Measurements from ENCODE around the gene DNAH6.

DNA sequence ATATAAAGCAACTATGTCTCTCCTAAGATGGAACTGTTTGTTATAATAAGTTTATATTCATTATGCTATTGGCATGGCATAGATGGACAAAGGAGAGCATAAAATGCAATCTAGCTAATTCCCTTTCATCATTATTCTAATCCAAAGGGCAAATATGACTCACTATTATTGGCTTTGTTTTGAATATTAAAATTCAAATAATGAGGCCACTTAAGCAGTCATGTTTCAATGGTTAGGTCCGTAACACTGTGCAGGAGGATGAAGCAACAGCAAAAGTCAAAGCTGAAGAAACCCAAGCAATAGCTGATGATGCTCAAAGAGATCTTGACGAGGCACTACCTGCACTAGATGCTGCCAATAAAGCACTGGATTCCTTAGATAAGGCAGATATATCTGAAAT lies 187.5 kb downstream of the DNAH6 start:
- TF ChIP-seq, protein P1, sequence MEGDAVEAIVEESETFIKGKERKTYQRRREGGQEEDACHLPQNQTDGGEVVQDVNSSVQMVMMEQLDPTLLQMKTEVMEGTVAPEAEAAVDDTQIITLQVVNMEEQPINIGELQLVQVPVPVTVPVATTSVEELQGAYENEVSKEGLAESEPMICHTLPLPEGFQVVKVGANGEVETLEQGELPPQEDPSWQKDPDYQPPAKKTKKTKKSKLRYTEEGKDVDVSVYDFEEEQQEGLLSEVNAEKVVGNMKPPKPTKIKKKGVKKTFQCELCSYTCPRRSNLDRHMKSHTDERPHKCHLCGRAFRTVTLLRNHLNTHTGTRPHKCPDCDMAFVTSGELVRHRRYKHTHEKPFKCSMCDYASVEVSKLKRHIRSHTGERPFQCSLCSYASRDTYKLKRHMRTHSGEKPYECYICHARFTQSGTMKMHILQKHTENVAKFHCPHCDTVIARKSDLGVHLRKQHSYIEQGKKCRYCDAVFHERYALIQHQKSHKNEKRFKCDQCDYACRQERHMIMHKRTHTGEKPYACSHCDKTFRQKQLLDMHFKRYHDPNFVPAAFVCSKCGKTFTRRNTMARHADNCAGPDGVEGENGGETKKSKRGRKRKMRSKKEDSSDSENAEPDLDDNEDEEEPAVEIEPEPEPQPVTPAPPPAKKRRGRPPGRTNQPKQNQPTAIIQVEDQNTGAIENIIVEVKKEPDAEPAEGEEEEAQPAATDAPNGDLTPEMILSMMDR (IDR thresholded peaks at IDR 0.05; ENCODE audit: low read length): no peak
- TF ChIP-seq EZH2 (IDR thresholded peaks at IDR 0.05; ENCODE audit: borderline replicate concordance, low read length): no peak
